H54 (cell line): Measurements from ENCODE around the gene PPOX.

Experiments
- DNase-seq: peaks from one replicate; pipeline ENCODE4 v3.0.0; 2011; ENCODE audit warnings: low spot score, mixed read lengths; ENCODE audit not compliant: insufficient read length
- FAIRE-seq: peaks from 3 replicates; lab custom pipeline; 2011; peaks lifted over from hg19 to GRCh38; lab: Jason Lieb, UNC
- POLR2A ChIP-seq: IDR thresholded peaks from 2 replicates; pipeline ENCODE4 v1.6.1; 2011; ENCODE audit warnings: low read depth, mild to moderate bottlenecking, low read length

The PPOX gene

DNA sequence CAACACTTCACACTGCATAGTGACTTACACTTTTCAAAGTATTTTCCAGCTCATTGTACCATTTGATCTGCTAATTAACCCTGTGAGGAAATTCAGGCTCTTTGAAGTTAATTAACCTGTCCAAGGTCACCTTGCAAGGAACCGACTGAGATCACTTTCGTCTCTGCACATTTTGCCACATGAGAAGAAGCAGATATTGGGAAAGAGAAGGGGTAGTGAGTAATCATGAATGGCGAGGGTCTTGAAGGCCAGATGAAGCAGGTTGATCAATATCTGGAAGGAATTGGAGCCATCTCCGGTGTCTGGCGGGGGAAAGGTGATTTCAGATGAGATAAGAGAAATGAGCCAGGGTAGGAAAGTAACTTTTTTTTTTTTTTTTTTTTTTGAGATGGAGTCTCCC is 53.8 kb downstream of the PPOX start:
- TF ChIP-seq POLR2A, result no peak
- DNase-seq, result no peak
- no peak for FAIRE-seq
